GM19043 (cell line): Measurements from ENCODE around the gene EXOC3.

Source experiments
- ATAC-seq: cut with Tn5 transposase; IDR thresholded peaks from one replicate; pipeline ENCODE4 v1.9.1; 2021; ENCODE audit warnings: low read depth; ENCODE audit not compliant: unreplicated experiment

The EXOC3 gene

DNA sequence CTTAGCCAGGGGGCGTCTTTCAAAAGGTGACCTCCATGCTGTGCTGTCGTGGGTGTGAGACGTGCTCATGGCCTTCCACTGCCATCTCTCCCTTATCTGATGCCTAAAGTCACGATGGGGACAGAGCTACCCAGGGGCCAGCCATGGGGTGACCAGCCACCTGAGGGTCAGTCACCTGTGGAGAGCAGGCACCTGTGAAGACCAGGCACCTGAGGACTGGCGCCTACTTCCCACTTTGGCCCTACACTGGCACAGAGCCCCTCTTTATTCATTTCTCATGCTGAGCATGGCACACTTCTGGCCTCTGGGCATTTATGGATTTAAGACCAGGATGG lies 6.4 kb upstream of the EXOC3 start:
- no peak for ATAC-seq

DNA sequence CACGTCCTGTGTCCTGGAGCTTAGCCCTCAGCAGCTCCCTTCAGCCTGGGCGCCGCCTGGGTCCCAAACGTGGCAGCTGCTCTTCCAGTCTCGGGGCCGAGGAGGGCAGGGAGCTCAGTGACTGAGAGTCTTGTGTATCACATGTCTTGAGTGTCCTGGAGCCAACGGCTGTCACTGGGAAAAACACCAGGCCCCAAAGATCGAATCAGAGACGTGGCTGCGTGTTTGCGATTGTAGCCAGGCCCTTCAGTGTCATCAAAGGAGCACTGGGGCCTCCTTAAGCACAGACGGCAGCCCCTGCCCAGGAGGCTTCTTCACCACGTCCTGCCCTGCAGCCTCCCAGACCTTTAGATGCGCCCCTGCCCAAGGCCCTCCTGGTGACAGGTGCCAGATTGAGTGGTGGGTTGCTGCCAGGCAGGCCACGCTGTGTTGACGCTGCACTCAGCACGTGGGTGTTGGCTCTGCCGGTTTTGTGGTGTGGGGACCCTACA lies 5.7 kb upstream of the EXOC3 start:
- no peak for ATAC-seq

DNA sequence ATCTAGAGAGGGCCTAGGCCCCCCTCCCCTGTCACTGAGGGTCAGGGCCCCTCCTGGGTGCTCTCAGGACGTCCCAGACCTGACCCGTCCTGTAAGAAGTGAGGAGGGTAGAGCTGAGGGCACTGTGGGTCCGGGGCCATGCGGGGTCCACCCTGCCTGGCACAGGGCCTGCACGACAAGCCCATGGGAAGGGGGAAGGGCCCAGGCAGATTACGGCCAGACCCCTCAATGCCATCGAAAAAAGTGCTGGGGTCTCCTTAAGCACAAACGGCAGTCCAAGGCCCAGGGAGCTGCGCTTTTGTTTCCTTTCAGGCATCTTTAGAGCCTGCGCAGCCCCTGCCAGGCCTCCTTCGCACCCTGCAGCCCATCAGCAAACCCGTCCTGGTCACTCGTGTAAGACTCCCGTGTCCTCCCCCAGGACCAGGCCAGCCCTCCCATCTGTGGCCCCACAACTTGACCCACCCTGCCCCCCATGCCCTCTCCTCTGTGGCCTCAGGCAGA lies 4.4 kb upstream of the EXOC3 start:
- ATAC-seq, result no peak

DNA sequence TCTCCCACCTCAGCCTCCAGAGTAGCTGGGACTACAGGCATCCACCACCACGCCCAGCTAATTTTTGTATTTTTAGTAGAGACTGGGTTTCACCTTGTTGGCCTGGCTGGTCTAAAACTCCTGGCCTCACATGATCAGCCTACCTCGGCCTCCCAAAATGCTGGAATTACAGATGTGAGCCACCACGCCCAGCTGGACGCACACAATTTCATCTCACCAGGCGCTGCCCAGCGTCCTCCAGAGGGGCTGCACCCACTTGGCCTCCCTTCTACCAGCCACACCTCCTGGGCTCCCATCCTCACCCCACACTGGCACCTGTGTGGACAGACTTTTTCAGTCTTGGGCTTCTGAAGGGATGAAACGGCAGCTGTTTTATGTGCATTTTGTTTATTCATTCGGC lies 3.8 kb upstream of the EXOC3 start:
- ATAC-seq, result no peak

DNA sequence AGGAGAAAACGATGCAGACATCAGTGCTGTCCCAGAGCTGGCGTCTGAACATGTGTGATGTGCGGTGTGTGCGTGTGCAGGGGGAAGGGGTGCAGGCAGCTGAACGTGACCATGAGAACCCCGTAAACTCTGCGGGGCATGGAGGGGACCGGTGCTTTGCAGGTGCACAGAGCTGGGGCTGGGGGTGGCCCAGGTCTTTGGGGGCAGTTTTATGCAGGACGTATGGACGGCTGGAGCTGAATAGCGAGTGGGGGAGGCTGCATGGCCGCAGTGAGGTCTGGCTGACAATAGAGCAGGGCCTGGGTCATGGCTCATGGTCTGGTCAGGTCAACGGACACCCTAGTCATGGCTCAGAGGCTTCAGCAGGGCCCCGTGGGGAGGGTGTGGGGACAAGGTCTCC lies 3.3 kb upstream of the EXOC3 start:
- ATAC-seq, result no peak

DNA sequence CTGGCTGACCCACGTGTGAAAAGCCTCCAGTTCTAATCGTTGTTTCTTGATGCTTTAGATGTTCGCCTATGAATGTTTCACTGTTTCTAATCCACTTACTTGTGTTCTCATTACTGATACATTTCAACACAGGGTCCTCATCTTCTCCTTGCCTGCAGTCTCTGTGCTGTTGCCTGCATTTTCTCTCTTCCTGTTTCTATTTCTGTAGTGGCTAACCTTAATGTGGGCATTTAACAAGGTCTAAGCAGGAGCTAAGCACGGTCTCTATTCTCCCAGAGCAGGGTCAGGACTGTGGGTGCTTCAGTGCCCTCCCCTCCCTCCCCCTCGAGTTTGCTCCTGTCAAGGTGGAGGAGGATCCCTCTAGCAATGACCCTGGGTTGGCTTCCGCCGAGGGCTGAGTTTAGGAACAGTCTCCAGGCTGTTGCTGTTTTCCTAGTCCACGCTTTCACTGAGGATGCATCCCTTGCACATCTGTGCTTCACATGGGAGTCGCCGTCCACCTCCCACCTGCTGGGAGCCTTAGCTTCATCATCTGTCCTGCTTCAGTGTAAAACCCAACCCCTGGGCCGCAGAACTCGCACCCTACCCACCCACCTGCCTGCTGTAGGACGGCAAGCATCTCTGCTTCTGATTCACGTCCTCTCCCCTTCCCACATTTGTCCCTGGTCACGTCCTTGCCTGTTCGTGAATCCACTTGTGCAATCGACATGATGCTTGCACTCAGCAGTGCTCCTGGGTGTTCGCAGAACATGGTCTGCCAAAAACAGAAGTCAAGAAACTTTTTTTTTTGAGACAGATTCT lies 2.4 kb upstream of the EXOC3 start:
- ATAC-seq, result no peak

DNA sequence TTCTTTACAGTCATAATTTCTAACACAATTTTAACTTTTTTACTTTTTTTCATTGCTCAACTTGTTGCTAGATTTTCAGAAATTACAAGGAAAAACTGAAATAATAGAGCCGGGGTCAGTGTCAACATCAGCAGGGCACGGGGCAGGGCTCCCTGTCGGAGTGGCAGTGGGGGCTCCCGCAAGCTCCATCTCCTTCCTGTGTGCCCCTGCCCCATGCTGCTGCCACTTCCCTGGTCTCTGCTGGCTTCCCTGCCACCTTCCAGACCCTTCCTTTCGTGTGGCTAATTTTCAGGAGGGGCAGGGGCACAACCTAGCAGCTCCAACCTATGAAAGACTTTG lies 1.0 kb upstream of the EXOC3 start:
- ATAC-seq, result no peak

DNA sequence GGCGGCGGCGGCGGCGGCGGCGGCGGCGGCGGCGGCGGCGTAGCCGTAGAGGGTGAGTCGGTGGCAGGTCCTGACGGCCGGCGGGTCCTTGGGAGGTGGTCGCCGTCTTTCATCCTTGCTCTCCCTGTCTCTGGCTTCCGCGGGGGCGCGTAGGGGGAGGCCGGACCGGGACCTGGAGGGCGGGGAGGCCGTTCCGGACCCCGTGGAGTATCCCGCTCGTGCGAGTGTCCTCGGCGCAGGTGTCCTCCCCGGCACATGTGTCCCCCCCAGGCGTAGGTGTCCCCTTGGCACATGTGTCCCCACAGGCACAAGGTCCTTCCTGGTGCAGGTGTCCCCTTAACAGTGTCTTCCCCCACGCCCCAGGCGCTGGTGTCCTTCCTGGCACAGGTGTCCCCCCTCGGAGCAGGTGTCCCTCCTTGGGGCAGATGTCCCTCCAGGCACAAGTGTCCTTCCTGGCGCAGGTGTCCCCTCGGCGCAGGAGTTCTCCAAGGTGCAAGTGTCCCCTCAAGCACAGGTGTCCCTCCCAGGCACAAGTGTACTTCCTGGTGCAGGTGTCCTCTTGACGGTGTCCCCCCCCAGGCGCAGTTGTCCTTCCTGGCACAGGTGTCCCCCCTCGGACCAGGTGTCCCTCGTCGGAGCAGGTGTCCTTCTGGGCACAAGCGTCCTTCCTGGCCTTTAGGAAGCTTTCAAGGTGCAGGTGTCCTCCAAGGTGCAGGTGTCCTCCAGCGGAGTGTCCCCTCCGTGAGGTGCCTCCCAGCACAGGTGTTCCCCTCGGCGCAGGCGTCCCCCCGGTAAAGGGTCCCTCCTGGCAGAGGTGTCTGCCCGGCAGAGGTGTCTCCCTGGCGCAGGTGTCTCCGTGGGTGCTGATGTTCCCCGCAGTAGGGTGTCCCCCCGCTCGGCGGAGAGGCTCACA lies 519 bp downstream of the EXOC3 start:
- no peak for ATAC-seq

DNA sequence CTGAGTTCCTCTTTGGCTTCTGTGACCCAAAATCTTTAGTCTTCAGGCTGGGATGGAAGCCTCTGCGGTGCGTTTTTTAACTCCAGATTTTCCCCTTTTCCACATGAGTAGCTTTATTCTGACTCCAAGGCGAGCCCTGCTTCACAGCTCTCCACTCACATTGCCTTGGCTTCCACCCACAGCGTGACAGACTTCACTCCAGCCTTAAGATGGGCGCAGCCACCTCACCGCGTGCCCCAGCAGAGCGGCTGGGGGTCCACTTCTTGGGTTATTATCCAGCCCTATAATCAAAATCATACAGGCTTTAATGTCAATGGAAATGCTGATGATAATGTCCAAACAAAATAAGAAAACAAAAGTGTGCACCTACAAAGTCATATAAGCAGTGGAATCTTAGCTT lies 1.2 kb downstream of the EXOC3 start:
- no peak for ATAC-seq

DNA sequence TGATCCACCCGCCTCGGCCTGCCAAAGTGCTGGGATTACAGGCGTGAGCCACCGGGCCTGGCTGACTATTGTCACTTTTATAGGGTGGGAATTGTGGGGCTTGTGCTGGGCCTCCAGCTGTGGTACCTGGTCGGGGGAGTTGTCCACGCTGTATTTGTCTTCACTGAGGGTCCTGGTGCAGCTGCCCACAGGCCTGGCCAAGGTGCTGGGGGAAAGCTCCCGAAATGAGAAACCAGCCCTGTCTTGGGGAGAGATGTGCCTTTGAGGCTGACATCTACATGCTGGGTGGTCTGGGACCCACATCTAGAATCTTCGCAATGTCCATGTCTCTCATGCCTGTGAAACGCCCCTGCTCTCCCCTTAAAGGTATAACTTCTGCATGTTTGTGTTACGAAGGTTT lies 2.6 kb downstream of the EXOC3 start:
- ATAC-seq, result no peak

DNA sequence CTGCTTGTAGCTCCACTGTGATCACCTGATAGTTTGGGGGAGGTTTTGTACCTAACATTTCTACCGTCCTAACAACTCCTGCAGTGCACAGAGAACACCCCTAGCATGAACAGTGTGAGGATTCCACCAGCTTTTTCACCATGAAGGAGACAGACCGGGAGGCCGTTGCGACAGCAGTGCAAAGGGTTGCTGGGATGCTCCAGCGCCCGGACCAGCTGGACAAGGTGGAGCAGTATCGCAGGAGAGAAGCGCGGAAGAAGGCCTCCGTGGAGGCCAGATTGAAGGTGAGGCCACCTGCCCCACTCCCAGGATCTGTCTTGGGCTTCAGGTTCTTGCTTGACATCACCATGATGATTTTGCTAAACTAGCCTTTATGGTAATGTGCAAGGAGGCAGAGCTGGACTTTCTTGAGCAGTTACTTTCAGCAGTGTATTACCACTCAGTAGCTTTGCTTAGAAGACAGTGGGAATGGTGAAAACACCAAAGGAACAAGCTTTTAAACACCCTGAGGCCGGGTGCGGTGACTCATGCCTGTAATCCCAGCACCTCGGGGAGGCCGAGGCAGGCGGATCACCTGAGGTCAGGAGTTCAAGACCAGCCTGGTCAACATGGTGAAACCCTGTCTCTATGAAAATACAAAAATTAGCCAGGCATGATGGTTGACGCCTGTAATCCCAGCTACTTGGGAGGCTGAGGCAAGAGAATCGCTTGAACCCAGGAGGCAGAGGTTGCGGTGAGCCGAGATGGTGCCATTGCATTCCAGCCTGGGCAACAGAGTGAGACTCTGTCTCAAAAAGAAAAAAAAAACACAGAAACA lies 3.3 kb downstream of the EXOC3 start:
- ATAC-seq, result no peak

DNA sequence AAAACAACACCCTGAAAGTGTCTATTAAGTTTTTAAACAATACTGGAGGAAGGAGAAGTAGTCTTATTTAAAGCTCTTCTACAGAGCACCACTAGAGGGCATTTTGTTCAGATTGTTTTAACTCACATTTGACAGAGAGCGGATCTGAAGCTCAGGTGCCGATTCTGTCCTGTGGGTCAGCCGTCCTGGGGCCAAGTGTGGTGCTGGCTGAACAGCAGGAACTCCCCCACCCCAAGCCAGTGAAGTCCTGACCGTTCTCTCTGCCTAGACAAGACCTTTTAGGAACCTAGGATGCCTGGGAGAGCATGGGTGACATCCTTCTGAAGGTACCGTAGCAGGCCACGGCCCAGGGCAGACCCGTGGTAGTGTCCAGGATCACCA lies 3.9 kb downstream of the EXOC3 start:
- no peak for ATAC-seq

DNA sequence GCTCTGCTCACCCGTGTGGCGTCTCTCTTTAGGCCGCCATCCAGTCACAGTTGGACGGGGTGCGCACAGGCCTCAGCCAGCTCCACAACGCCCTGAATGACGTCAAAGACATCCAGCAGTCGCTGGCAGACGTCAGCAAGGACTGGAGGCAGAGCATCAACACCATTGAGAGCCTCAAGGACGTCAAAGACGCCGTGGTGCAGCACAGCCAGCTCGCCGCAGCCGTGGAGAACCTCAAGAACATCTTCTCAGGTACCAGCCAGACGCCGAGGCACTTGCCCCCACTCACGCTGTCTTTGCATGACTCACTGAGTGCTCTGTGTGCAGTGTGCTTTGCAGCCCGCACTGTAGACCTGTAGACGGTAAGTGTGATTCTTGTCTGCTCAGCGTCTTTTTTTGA lies 4.5 kb downstream of the EXOC3 start:
- no peak for ATAC-seq

DNA sequence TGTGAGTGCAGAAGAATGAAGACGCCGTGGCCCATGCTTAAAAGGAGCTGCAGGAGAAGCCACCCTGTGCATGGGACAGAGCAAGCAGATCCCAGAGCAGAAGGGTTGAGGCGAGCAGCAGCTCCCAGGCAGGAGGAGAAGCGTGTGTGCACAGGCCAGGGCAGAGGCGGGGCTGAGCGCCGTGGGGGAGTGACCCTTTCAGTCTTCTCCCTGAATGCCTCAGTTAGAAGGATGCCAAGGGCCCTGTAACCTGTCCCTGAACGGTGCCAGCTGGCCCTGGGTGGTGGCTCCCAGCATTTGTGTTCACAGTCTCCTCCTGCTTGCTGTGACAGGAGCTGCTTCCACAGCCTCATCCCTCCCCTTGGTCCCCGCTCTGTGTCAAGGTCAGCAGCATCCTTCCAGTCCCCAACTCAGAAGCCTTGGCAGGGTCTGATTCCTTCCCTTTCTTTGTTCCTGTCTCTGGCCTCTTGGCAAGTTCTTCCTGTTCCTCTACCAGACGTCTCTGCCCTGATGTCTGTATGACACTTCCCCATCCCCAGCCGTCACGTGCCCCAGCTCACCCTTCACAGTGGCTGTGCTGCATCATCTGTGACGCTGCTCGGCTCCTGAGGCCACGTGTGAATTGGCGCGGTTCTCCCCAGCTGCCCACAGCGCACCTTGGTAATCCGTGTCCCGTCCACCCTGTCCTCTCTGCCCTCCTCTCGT lies 5.2 kb downstream of the EXOC3 start:
- ATAC-seq, result no peak

DNA sequence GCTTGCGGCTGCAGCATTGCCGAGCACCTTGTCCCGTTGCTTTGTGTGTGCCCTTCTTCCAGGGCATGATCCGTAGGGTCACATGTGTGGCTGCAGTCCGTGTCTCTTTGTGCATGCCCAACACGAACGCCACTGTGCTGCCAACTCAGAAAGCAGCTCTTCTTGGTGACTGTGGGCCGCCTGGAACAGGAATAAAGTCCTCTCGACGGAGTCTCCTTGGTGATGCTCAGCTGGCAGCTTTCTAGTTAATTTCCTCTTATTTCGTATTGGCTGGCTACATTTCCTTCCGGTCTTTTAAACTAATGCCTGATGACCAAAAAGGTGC lies 5.8 kb downstream of the EXOC3 start:
- ATAC-seq, result no peak

DNA sequence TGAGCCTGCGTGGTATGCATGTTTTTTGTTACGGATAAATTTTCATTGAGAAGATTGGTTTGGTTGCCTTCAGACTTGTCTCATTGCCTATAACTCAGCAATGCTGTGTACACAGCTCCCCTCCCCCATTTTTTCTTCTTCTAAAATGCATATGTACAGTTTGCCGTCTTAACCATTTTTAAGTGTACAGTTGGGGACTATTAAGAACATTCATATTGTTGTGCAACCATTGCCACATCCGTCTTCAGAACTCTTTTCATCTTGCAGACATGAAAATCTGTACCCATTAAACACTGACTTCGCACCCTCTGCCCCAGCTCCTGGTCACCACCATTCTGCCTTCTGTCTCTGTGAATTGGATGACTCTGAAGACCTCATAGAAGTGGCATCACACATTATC lies 6.2 kb downstream of the EXOC3 start:
- ATAC-seq, result no peak

DNA sequence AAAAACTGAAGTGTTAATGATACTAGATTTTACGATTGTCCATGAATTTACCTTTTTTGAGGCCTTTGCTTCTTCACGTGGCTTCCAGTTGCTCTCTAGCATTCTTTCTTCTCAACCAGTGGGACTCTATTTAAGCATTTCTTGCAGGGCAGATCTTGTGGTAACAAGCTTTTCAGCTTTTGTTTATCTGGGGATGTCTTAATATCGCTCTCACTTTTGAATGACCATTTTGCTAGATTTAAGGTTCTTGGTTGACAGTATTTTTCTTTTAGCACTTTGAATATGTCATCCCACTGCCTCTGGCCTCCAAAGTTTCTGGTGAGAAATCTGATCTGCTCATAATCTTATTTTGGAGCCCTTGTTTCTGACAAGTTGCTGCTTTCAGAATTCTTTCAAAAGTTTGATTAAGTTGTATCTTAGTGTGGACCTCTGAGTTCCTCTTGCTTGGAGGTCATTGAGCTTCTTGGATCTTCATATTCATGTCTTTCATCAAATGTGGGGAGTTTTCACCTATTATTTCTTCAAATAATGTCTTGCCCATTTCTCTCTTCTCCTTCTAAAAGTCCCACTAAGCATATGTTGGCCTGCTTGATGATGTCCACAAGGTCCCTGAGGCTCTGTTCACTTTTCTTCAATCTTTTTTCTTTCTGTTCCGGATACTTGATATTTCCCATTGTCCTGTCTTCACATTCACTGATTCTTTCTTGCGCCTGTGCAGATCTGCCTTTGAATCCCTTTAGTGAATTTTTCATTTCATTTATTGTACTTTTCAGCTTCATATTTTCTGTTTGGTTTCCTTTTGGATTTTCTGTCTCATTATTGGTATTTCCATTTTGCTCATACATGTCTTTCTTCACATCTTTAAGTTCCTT lies 8.8 kb downstream of the EXOC3 start:
- ATAC-seq, result no peak

DNA sequence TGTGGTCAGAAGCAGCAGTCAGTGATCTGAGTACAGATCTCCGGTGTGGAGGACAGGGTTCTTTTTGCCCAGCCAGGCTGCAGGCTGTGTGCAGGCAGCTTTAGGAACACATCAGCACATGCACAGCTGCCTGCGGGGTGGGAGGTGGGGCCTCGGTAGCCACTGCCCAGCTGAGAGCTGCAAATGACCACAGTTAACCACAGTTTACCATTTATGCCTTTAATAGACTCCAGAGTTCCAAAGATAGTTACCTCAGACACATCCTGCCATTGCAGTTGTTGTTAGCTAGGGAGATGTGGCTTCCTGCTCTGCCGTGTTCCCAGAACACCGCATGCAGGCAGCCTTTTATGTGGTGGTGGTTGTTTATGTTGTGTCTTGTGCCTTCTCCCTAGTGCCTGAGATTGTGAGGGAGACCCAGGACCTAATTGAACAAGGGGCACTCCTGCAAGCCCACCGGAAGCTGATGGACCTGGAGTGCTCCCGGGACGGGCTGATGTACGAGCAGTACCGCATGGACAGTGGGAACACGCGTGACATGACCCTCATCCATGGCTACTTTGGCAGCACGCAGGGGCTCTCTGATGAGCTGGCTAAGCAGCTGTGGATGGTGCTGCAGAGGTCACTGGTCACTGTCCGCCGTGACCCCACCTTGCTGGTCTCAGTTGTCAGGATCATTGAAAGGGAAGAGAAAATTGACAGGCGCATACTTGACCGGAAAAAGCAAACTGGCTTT lies 10.2 kb downstream of the EXOC3 start:
- ATAC-seq, result no peak
